MM.1S (cell line): ENCODE results near the gene CD244.

Experiments used
- DNase-seq: peaks from one replicate; pipeline ENCODE4 v3.0.0-alpha.2; 2015
- H2AFZ ChIP-seq: fragments of 300-600 bp; sonication (generic); 2 replicates; pipeline ENCODE4 v1.6.0; 2016; ENCODE audit warnings: antibody characterized with exemption, low read length
- H3F3A ChIP-seq: fragments of 300-600 bp; sonication (generic); 2 replicates; pipeline ENCODE4 v1.6.1; 2016; ENCODE audit warnings: mild to moderate bottlenecking, antibody characterized with exemption, low read length, moderate library complexity, mixed read lengths; ENCODE audit not compliant: insufficient read depth
- H3K27ac ChIP-seq: fragments of 300-600 bp; sonication (generic); 2 replicates; pipeline ENCODE4 v1.5.1; 2016; ENCODE audit warnings: mild to moderate bottlenecking, low read length
- H3K27me3 ChIP-seq: fragments of 300-600 bp; sonication (generic); replicated peaks from 2 replicates; pipeline ENCODE4 v1.6.0; 2016; ENCODE audit warnings: low read length; ENCODE audit not compliant: insufficient read depth
- H3K36me3 ChIP-seq: fragments of 300-600 bp; sonication (generic); replicated peaks from 2 replicates; pipeline ENCODE4 v1.6.1; 2016; ENCODE audit warnings: mild to moderate bottlenecking, low read length, mixed read lengths; ENCODE audit not compliant: insufficient read depth
- H3K4me1 ChIP-seq: fragments of 300-600 bp; sonication (generic); 2 replicates; pipeline ENCODE4 v1.6.1; 2016; ENCODE audit warnings: low read length, mixed read lengths
- H3K4me2 ChIP-seq: fragments of 300-600 bp; sonication (generic); 2 replicates; pipeline ENCODE4 v1.6.0; 2016; ENCODE audit warnings: low read depth, low read length
- H3K4me3 ChIP-seq: fragments of 300-600 bp; sonication (generic); 2 replicates; pipeline ENCODE4 v1.5.1; 2016; ENCODE audit warnings: low read length, mixed read lengths
- H3K79me2 ChIP-seq: fragments of 300-600 bp; sonication (generic); 2 replicates; pipeline ENCODE4 v1.6.1; 2016; ENCODE audit warnings: mixed run types, low read length, mixed read lengths
- H3K9ac ChIP-seq: fragments of 300-600 bp; sonication (generic); 2 replicates; pipeline ENCODE4 v1.6.1; 2016; ENCODE audit warnings: low read length, mixed read lengths
- H3K9me2 ChIP-seq: fragments of 300-600 bp; sonication (generic); replicated peaks from 2 replicates; pipeline ENCODE4 v1.6.1; 2016; ENCODE audit warnings: mild to moderate bottlenecking, low read length, mixed read lengths; ENCODE audit not compliant: insufficient read depth
- H3K9me3 ChIP-seq: fragments of 300-600 bp; sonication (generic); replicated peaks from 2 replicates; pipeline ENCODE4 v1.6.1; 2016; ENCODE audit warnings: mild to moderate bottlenecking, low read length, mixed read lengths; ENCODE audit not compliant: insufficient read depth
- H4K20me1 ChIP-seq: fragments of 300-600 bp; sonication (generic); 2 replicates; pipeline ENCODE4 v1.6.1; 2016; ENCODE audit warnings: mild to moderate bottlenecking, low read length, moderate library complexity, mixed read lengths; ENCODE audit not compliant: insufficient read depth
- CTCF ChIP-seq: fragments of 300-600 bp; sonication (generic); IDR thresholded peaks from 2 replicates; pipeline ENCODE4 v1.5.1; 2016; ENCODE audit warnings: antibody characterized with exemption, low read length, mixed read lengths
- EZH2 ChIP-seq: fragments of 300-600 bp; sonication (generic); optimal IDR thresholded peaks from 2 replicates; pipeline ENCODE3; 2017; ENCODE audit warnings: low read depth, mild to moderate bottlenecking, antibody characterized with exemption, low read length, mixed read lengths
- EZH2phosphoT487 ChIP-seq: fragments of 300-600 bp; sonication (generic); IDR thresholded peaks from 2 replicates; pipeline ENCODE4 v1.6.1; 2018; ENCODE audit warnings: antibody characterized with exemption, low read length

Gene CD244

DNA sequence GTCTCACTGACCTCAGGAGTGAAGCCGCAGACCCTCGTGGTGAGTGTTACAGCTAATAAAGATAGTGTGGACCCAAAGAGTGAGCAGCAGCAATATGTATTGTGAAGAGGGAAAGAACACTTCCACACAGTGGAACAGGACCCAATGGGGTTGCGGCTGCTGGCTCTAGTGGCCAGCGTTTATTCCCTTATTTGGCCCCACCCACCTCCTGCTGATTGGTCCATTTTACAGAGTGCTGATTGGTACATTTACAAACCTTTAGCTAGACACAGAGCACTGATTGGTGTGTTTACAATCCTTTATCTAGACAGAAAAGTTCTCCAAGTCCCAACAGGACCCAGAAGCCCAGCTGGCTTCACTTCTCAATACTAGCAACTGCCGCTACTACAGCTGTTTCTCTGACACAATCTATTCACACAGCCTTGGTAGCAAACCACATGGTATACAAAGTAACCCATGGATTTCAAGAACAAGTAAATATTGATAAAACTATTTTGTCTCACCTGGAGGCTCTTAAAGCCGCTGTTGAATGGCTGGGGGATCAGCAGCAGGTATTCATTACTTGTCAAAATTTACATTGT lies 47.6 kb upstream of the CD244 start:
- Histone ChIP-seq H3K79me2 (no peaks in the 10 kb centered on the region), H3K36me3 (no peaks in the 10 kb centered on the region), H3K9me2 (no peaks in the 10 kb centered on the region), H3K4me2 (no peak overlapping the region), H3F3A (no peaks in the 10 kb centered on the region), H3K4me1 (no peaks in the 10 kb centered on the region), H3K9ac (no peak overlapping the region), H3K4me3 (no peak overlapping the region), H3K9me3 (no peaks in the 10 kb centered on the region), H4K20me1 (no peaks in the 10 kb centered on the region), H2AFZ (no peak overlapping the region), H3K27ac (no peak overlapping the region), H3K27me3 (no peaks in the 10 kb centered on the region)
- TF ChIP-seq EZH2phosphoT487, result no peak
- no peak for TF ChIP-seq CTCF
- TF ChIP-seq EZH2, result no peak
- DNase-seq, result no peak

GRCh38 chr1:160907976-160908375 lies 45.3 kb upstream of the CD244 start:
- DNase-seq, result no peak
- H3K4me1 ChIP-seq, result no peaks in the 10 kb centered on the region
- no peaks in the 10 kb centered on the region for H3K9me3 ChIP-seq
- no peak overlapping the region for H2AFZ ChIP-seq
- no peaks in the 10 kb centered on the region for H4K20me1 ChIP-seq
- no peak overlapping the region for H3K4me3 ChIP-seq
- no peaks in the 10 kb centered on the region for H3K36me3 ChIP-seq
- H3K27me3 ChIP-seq, result no peaks in the 10 kb centered on the region
- H3K27ac ChIP-seq, result no peak overlapping the region
- TF ChIP-seq EZH2 (no peak), EZH2phosphoT487 (no peak), CTCF (no peak)
- H3K9ac ChIP-seq, result no peak overlapping the region
- no peaks in the 10 kb centered on the region for H3K9me2 ChIP-seq
- H3F3A ChIP-seq, result no peaks in the 10 kb centered on the region
- H3K79me2 ChIP-seq, result no peaks in the 10 kb centered on the region
- H3K4me2 ChIP-seq, result no peak overlapping the region

- Histone ChIP-seq H3K36me3 (no peaks in the 10 kb centered on the region), H3K4me1 (no peaks in the 10 kb centered on the region), H3K9me2 (no peaks in the 10 kb centered on the region), H3F3A (no peaks in the 10 kb centered on the region), H3K9me3 (no peaks in the 10 kb centered on the region), H3K4me3 (no peak overlapping the region), H4K20me1 (no peaks in the 10 kb centered on the region), H3K79me2 (no peaks in the 10 kb centered on the region), H2AFZ (no peak overlapping the region), H3K27ac (no peak overlapping the region), H3K4me2 (no peak overlapping the region), H3K9ac (no peak overlapping the region), H3K27me3 (no peaks in the 10 kb centered on the region)
- DNase-seq, result no peak
- no peak for TF ChIP-seq CTCF
- TF ChIP-seq EZH2, result no peak
- TF ChIP-seq EZH2phosphoT487, result no peak
These were observed 42.9 kb upstream of the CD244 start for GRCh38 chr1:160905617-160905989.
